Measurements from ENCODE around the gene RAB40C. TPM values are rescaled to one million over a fixed set of nuclear protein-coding genes. Genes with fewer than 3 reads are reported as not detected.
A peak's percentile ranks its signal among the peaks of the same experiment; 100 is the strongest.

Gene RAB40C
- total RNA-seq, 1 experiment from 2014 or later = 17.7 TPM

- H3K27ac Mint-ChIP-seq (ENCODE audit: low read depth, unreplicated experiment) = no peak overlapping the region
- no peak for TF ChIP-seq CTCF (IDR thresholded peaks at IDR 0.05; ENCODE audit: unreplicated experiment)
- POLR2A ChIA-PET = interaction anchor here (1.0 to 6.3 kb wide), 3 partner anchors 12 to 60 kb away, joined by 3 to 88 read pairs (median 4); partner anchors contain the start of genes JMJD8, METTL26 and RAB40C
- H3K4me1 Mint-ChIP-seq (ENCODE audit: insufficient read depth, unreplicated experiment) = peaks cover 25% of the 10 kb centered on the region
- H3K27me3 Mint-ChIP-seq (ENCODE audit: insufficient read depth, unreplicated experiment) = no peaks in the 10 kb centered on the region
- no peak for DNase-seq (ENCODE audit: unreplicated experiment)
- peaks cover 35% of the 10 kb centered on the region for H3K36me3 Mint-ChIP-seq (ENCODE audit: insufficient read depth, unreplicated experiment)
- CTCF ChIA-PET = interaction anchor here (0.6 to 1.8 kb wide), 4 partner anchors 32 to 95 kb away, joined by 3 to 5 read pairs (median 3); no protein-coding TSS in a partner anchor
- no peaks in the 10 kb centered on the region for H3K9me3 Mint-ChIP-seq (ENCODE audit: unreplicated experiment)
- intact Hi-C loops (cut with micrococcal nuclease) = no loop called here
- BruUV-seq (replicated peaks) = no TSS peak
- H3K4me3 Mint-ChIP-seq (ENCODE audit: unreplicated experiment) = no peak overlapping the region
These were observed 34.7 kb downstream of the RAB40C start for GRCh38 chr16:624526-625070.

DNA sequence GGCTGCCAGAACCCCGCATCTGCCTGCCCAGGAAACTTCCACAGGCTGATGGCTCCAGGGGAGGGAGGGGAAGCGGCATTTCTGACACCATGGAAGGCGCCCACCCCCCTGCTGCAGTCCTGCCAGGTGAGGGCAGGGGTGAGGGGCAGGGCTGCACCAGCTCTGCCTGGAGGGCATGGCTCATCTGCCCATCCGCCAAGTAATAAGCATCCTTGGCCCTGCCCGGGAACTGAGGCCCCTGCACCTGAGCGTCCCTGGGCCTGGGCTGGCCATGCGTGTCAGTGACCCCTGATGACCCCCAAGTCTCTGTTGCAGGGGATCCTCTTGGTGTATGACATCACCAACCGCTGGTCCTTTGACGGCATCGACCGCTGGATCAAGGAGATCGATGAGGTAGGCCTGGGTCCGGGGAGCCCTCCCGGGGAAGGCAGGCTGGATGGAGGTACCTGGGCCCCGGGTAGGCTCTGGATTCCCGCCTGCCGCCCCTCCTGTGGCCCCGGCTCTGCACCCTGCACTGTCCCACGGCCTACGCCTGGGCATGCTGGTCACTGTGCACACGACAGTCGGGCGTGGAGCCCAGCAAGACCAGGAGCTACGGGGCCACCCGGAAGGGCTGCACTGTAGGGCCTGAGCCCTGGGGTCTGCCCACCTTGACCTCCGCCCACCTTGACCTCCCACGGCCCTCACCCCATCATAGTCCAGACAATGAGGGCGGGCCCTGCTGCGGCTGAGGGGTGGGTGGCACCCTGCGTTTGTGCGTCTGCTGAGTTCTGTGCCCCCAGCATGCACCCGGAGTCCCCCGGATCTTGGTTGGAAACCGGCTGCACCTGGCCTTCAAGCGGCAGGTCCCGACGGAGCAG is 35.5 kb downstream of the RAB40C start:
- no peaks in the 10 kb centered on the region for H3K27me3 Mint-ChIP-seq (ENCODE audit: insufficient read depth, unreplicated experiment)
- peaks cover 41% of the 10 kb centered on the region for H3K36me3 Mint-ChIP-seq (ENCODE audit: insufficient read depth, unreplicated experiment)
- no peak overlapping the region for H3K4me3 Mint-ChIP-seq (ENCODE audit: unreplicated experiment)
- BruUV-seq (replicated peaks) = no TSS peak
- no peaks in the 10 kb centered on the region for H3K9me3 Mint-ChIP-seq (ENCODE audit: unreplicated experiment)
- ChIA-PET POLR2A (interaction anchor here (1.0 to 6.3 kb wide), 5 partner anchors 11 to 89 kb away, joined by 3 to 88 read pairs (median 4); partner anchors contain the start of genes JMJD8, METRN, METTL26 and RAB40C), CTCF (interaction anchor here (0.6 to 1.8 kb wide), 2 partner anchors 33 to 94 kb away, joined by 3 to 5 read pairs; no protein-coding TSS in a partner anchor)
- intact Hi-C loops (cut with micrococcal nuclease) = no loop called here
- peak overlapping the region; percentile 87 for H3K27ac Mint-ChIP-seq (ENCODE audit: low read depth, unreplicated experiment)
- TF ChIP-seq CTCF (IDR thresholded peaks at IDR 0.05; ENCODE audit: unreplicated experiment) = no peak
- peaks cover 25% of the 10 kb centered on the region for H3K4me1 Mint-ChIP-seq (ENCODE audit: insufficient read depth, unreplicated experiment)
- no peak for DNase-seq (ENCODE audit: unreplicated experiment)

GRCh38 chr16:625977-626765 is 36.3 kb downstream of the RAB40C start:
- Mint-ChIP-seq H3K27me3 (ENCODE audit: insufficient read depth, unreplicated experiment) (no peaks in the 10 kb centered on the region), H3K9me3 (ENCODE audit: unreplicated experiment) (no peaks in the 10 kb centered on the region), H3K4me1 (ENCODE audit: insufficient read depth, unreplicated experiment) (peaks cover 25% of the 10 kb centered on the region), H3K27ac (ENCODE audit: low read depth, unreplicated experiment) (peak overlapping the region; percentile 87), H3K4me3 (ENCODE audit: unreplicated experiment) (peak overlapping the region; percentile 51), H3K36me3 (ENCODE audit: insufficient read depth, unreplicated experiment) (peaks cover 41% of the 10 kb centered on the region)
- TF ChIP-seq CTCF (IDR thresholded peaks at IDR 0.05; ENCODE audit: unreplicated experiment) = no peak
- intact Hi-C loops (cut with micrococcal nuclease) = no loop called here
- no peak for DNase-seq (ENCODE audit: unreplicated experiment)
- POLR2A ChIA-PET = interaction anchor here (0.6 to 4.7 kb wide), 8 partner anchors 10 to 100 kb away, joined by 3 to 53 read pairs (median 6); partner anchors contain the start of genes METRN, METTL26 and RAB40C
- CTCF ChIA-PET = no interaction called here
- no TSS peak for BruUV-seq (replicated peaks)

All from MCF 10A (cell line).